Fibroblast of skin of back (primary cell): ENCODE results near the gene HEXA. TPM values are rescaled to one million over a fixed set of nuclear protein-coding genes. Genes with fewer than 3 reads are reported as not detected.
A peak's percentile ranks its signal among the peaks of the same experiment; 100 is the strongest.
"Not testable (repeated sequence)": the region's sequence is repeated elsewhere in the genome, so short reads cannot be mapped to it uniquely, and the experiment has no call there.

Source experiments
- DNase-seq: peaks from one replicate; pipeline ENCODE4 v3.0.0-alpha.2; 2013
- polyA plus RNA-seq, 2 experiments: library from polyadenylated mRNA; unstranded; fragments of 120-200 nt; gene quantifications; one replicate each; pipeline ENCODE4 v1.2.1, GENCODE V29; 2013; ENCODE audit not compliant: insufficient read length in 2 of 2

The HEXA gene
- 84.0 TPM for polyA plus RNA-seq (2013, experiment 1 of 2; ENCODE audit: insufficient read length)
- polyA plus RNA-seq (2013, experiment 2 of 2; ENCODE audit: insufficient read length): 91.9 TPM

DNA sequence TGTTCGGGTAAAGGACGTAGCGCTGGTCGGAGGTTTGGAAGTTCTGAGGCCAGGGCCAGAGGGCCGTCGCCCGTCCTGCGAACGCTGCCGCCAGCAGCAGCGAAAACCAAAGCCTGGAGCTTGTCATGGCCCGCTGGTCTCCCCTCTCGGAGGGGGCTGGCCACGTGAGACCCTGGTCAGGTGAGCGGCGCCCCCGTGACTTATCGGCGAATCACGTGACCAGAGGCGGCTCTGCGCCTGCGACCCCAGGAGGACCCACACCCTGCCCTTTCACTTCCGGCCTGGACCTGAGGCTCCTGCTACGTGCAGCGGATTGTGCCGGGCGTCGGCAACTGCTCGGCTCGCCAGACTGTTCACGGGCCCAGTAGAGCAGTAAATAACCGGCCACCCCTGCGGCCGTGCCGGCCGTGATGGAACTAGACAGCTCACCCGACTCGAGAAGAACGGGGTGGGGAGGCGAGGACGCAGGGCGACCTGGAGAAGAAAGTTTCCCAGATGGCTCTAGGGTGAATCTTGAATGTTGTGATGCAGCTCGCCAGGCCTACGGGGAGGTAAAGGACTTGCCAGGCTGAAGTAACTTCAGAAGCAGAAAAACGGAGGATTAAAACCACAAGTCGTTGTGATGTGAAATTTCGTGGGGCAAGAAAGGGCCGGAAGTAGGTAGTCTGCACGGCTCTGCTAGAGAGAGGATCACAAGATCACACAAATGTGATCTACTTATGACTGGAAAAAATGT lies at the start of gene HEXA:
Gene HEXA, minus strand, starts transcription at position 169 of the 736 bp plus-strand sequence. Its CDS starts 42 bp downstream, at position 127.
- peak; percentile 93 for DNase-seq

DNA sequence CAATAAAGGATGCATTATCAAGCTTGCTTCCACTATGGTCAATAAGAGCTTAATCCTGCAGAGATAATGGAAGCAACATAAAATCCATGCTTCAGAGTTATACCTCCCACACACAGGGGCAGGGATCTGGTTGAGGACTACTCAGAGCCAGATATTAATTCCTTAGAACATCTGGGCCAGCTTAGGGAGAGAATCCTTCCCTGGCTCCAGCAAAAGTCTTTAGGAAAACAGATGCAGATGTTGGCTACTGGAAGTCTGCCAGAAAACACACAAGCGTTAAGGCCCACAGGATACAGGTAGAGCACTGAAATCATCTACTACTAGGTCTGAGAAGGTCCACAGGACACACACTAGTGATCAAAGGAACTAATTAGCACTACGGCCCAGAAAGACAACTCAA lies 47.4 kb upstream of the HEXA start:
- no peak for DNase-seq

DNA sequence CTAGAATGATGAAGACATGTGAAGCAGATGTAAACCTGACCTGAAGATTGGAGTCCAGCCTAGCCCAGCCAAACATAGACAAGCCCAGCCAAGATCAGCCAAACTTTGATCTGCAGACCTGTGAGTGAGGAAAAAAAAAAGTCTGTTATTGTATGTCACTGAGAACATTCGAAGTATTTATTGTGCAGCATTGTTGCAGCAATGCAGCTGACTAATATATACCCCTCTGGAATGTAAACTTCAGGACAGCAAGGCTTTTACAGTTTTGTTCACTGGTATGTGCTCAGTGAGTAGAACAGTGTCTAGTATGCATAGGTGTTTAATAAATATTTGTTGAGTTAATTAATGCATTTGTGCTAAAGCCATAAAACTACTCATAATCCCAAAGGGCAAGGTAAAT lies 45.7 kb upstream of the HEXA start:
- peak; percentile 14 for DNase-seq

DNA sequence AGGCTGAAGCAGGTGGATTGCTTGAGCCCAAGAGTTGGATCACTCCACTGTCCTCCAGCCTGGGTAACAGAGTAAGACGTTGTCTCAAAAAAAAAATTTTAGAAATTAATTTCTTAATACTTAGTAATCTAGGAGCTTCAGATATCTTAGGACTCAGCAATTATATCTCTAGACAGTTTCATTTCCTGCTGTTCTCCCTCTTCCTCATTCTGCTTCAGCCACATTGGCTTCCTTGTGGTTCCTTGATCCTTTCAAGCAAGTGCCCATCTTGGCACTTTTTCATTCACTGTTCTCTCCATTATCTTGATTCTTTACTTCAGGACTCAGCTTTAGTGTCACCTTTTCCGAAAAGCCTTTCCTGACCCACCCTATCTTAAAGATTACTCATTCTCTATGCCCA lies 44.8 kb upstream of the HEXA start:
- no peak for DNase-seq

DNA sequence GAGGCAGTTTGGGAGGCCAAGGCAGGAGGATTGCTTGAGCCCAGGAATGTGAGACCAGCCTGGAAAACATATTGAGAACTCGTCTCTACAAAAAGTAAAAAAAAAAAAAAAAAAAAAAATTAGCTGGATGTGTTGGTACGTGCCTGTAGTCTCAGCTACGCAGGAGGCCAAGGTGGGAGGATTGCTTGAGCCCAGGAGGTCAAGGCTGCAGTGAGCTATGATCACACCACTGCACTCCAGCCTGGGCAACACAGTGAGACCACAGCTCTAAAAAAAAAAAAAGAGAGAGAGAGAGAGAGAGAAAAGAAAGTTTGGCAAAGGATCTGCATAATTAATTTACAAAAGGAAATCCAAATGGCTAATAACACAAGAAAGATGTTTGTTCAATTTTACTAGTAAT lies 44.0 kb upstream of the HEXA start:
- not testable (repeated sequence) for DNase-seq

DNA sequence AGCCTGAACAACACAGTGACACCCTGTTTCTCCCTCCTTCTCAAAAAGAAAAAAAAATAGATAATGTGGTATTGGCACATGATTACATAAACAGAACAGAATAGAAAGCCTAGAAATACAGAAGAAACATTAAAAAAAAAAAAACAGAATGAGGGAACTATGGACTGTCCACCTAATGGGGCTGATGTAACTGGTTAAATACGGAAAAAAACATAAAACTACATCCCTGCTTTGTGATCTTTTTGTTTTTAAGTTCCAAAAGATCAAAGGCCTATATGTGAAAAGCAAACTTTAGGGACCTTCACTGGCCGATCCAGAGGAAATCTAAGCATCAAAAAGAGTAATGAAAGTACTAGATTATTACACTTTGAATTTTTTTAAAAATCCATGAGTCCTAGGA lies 39.5 kb upstream of the HEXA start:
- DNase-seq: no peak

DNA sequence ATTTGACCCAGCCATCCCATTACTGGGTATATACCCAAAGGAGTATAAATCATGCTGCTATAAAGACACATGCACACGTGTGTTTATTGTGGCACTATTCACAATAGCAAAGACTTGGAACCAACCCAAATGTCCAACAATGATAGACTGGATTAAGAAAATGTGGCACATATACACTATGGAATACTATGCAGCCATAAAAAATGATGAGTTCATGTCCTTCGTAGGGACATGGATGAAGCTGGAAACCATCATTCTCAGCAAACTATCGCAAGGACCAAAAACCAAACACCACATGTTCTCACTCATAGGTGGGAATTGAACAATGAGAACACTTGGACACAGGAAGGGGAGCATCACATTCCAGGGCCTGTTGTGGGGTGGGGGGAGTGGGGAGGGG lies 37.5 kb upstream of the HEXA start:
- DNase-seq: not testable (repeated sequence)

DNA sequence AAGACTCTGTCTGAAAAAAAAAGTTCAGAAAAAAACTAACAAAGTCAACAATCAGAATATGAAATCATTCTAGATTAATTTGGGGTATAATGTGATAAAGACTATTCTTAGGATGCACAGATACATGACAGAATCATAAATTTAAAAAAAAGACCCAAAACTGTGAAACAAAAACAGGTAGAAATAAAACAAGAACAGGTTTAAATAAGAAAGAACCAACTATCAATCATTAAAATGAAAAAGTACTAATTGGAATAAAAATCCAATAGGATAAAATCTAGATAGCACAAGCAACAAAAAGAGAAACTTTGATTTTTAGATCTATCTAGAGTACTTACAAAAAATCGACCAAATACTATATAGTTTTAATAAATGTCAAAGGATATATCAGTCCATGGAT lies 35.7 kb upstream of the HEXA start:
- DNase-seq: no peak

DNA sequence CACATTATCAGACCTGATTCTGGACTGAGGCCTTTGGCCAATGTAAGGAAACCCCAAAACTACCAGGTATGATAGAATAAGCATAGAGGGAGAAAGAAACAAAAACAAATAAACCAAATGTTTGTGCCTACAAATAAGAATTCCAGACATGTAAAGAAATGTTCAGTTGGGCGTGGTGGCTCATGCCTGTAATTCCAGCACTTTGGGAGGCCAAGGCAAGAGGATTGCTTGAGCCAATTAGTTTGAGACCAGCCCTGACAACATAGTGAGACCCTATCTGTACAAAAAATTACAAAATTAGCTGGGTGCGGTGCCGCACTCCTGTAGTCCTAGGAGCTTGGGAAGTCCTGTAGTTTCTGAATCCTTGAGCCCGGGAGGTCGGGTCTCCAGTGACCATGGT lies 35.3 kb upstream of the HEXA start:
- DNase-seq: no peak

DNA sequence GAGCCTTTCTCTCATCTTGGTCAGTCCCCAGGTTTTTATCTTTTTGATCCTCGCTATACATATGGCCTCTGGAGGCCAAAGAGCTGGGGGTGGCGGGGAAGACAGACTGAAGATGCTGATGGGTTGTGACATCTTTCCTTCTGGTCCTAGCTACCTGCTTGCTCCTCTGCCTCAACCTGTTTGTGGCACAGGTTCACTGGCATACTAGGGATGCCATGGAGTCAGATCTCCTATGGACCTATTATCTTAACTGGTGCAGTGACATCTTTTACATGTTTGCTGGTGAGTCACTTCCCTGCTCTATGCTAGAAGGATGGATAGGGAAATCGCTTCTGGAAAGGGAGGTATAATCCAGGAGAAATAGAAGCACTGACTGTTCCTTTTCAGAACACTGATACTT lies 31.1 kb upstream of the HEXA start:
- DNase-seq: no peak

DNA sequence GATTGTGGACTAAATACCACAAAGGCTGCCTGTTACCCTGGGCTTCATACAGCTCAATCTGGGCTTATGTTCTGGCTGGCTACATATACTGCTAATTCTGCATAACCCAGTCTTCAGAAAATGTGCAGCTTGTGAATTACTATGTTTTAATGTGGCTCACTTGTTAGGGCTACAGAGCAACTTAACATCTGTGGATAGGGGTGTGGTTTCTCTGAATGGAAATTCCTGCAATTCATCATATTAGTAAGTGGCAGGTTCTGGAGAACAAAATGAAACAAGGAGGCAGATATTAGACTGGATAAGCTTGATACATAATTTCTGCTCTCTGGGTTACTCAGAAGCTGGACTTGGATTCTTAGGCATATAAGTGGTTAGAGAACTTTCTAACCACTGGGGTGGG lies 29.0 kb upstream of the HEXA start:
- DNase-seq: no peak

DNA sequence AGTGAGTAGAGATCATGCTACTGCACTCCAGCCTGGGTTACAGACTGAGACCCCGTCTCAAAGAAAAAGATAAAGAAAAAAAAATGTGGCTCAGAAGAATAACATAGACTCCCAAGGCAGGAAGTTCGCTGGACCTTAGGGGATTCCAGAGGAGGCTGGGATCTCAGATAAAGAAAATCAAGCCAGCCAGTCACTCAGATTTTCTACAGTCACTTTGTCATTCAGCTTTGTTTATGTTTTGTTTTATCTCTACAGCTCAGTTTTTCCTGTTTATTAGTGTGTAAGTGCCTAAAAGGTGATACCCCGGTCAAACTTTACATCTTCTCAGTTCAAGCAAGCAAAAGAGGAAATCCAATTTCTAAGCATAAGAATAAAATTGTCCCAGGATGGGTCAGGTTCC lies 28.5 kb upstream of the HEXA start:
- no peak for DNase-seq

DNA sequence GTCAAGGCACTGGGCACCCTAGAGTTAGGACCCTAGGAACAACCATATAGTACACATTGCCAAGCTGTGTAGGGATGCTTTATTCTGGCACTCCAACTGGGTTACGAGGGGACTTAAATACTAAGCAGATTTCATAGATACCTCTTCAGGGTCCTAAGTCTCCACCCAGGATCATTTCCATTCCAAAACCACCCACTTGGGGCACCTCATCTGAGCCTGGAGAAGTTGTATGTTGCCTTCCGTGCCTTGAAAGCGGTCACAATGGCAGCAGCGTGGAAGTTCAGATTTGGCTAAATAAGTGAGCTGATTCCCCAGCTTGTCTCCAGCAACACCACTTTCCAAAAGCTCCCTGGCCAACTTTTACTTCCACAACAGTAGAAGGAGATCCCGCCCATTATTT lies 26.9 kb upstream of the HEXA start:
- DNase-seq: no peak

DNA sequence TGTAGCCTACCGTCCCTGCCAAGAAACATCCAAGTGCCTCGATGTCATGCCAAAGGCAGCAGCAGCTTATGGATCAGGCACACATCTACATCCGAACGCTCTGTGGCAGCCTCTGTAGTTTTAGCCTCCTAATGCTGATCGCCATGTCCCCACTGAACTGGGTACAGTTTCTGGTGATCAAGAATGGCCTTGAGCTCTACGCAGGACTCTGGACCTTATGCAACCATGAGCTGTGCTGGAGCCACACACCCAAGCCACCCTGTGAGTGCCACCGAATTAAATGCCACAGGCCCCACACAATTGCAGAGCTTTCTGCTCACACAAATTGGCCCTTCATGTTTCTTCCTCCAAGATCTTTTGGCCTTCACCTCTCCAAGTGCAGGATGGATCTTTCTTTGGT lies 22.8 kb upstream of the HEXA start:
- no peak for DNase-seq

DNA sequence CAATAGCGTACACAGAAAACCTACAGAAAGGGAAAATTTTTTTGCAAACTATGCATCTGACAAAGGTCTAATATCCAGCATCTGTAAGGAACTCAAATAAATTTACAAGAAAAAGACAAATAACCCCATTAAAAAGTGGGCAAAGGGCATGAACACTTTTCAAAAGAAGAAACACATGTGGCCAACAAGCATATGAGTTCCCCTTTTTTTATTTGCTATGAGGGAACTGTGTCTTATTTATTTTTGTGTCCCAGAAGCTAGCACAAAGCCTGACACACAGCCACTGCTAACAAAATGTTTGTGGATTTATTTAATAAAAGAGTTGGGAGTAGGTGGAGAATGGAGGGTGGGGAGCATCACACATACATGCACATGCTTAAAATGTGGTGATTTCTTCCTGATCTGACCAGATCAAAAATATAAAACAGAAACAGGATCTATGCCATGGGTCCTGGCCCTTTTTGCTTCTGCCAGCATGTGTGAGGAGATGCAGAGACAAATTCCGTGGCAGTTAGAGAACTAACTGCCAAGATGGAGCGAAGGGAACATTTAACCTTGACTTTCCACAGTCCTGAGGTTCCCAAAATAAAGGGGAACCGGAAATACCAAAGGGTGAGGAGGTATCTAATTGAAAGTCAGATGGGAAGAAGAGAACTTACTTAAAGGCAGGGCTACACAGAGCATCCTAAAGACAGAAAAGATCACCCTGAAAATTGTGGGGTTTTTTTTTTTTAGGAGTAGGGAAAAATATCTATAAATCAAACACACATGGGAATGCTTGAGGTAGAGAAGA lies 22.2 kb upstream of the HEXA start, which contains the start of gene TMEM202:
Gene TMEM202, plus strand, starts transcription at position 510 of the 793 bp plus-strand sequence. Its CDS starts 22 bp downstream, at position 532.
- DNase-seq: no peak

DNA sequence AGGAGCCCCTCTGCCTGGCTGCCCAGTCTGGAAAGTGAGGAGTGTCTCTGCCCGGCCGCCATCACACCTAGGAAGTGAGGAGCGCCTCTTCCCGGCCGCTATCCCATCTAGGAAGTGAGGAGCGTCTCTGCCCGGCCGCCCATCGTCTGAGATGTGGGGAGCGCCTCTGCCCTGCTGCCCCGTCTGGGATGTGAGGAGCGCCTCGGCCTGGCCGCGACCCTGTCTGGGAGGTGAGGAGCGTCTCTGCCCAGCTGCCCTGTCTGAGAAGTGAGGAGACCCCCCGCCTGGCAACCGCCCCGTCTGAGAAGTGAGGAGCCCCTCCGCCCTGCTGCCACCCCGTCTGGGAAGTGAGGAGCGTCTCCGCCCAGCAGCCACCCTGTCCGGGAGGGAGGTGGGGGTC lies 20.5 kb upstream of the HEXA start:
- DNase-seq: not testable (repeated sequence)

DNA sequence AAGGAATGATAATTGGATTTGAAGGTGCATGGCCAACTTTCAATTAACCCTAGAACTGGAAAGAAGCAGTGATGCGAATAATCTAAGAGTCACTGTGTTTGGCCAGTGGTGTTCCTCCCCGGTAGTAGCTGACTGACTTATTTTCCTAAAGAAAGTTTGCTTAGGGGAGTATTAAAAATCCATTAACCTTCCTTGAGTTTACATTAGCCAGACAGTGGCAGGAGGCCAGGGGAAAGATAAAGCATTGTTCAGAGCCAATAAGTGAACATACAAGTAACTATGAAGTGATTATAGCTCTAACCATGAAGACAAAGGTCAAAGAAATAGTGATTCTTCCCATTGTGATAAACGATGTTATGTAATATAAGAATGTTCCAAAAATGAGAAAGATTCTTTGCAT lies 13.4 kb upstream of the HEXA start:
- no peak for DNase-seq

DNA sequence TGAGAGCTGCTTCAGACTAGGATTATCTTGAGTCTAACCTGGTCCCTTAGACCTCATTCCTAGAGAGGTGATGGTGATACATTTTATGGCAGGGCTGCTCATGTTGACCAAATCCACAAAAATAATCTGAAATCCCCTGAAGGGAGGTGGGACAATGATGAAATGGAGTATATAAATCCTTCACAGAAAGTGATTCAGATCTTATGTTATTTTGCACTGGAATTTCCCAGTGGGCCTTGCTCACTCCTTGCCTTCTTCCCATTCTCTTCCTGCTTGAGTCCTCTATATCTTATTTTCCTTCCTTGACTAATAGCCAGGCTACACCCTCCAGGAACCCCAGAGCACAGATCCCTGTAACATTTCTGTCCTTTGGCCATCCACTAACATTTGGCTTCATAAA lies 11.9 kb upstream of the HEXA start:
- no peak for DNase-seq

DNA sequence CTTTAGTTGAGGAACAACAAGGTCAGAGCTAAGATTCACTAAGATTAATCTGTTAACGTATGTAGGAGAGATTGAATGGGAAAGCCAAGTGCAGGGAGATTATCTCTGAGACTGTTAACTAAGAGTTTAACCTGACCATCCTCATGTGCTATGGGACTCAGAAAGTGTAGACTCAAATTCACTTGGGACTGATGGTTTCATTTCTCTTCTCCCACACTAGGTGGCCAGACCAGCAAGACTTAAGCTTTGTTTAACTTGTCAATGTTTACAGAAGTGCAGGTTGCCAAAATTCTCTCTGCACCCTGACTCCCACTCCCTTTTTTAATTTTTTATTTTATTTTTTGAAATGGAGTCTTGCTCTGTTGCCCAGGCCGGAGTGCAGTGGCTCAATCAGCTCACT lies 6.3 kb upstream of the HEXA start:
- DNase-seq: no peak

DNA sequence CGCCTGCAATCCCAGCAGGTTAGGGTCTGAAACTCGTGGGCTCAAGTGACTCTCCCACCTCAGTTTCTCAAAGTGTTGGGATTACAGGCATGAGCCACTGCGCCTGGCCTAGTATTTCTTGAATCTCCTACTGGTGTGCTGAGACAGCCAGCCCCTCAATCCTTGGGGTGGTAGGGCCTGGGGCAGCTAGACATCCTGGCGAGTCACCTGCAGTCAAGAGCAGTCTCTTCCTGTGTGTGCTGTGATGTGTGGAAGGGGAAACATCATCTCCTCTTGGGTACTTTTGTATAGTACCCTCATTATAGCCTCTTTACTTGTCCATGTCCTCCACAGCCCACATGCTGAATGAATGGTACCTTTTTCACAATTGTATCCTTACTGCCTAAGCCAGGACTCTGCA lies 4.9 kb upstream of the HEXA start:
- no peak for DNase-seq

DNA sequence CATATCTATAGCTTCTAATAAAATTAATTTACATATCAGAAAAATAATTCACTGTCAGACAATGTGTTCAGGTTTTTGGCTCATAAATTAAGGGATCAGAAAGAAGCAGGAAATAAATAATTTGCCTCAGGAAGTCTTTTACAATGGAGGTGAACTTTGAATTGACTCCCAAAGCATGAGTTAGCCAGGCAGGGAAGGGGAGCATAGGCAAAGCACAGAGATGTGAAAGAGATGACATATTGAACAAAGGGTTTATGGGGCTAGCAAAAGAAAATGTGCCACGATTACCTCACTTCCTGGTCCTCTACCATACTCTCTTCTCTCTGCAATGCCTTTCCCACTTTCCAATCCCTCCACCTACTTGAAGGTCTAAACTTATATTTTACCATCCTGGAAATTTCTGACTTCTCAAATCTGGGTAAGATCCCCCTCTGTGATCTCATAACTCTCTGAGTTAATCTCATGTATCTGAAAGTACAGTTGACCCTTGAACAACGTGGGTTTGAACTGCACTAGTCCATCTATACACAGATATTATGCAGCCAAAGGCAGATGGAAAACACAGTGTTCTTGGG lies 4.1 kb upstream of the HEXA start:
- DNase-seq: no peak

DNA sequence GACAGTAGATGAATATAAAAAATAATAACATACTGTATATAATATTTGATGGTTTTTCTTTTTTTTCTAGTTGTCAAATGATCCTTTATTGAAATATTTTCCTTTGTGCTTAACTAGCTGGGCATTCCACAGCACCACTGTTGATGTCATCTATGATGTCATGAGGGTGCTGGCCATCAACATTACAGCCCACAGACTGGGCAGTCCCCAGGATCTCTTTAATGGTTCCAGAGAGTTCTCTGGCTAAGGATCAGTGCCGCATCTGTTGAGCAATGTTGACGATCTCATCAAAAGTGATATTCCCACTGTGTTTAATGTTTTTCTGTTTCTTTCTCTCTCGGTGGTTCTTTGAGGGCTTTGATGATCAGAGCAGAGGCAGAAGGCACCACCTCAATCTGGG lies 3.3 kb upstream of the HEXA start:
- not testable (repeated sequence) for DNase-seq

DNA sequence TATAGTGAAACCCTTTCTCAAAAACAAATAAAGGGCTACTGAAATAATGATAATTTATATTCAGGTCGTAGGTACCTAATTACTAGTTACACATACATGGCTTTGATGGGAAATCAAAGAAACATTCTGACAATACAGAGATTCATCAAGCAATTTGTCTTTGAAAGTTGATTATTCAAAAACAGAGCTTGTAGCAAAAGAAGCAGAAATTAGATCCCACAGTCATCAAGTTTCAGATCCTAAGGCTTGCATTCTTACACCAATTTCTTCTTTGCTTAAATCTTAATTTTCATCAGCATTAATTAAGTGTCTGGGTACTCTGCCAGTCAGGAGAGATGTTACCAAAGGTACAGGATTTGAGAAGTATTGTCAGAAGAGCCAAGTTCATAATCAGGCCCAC lies 1.5 kb upstream of the HEXA start:
- no peak for DNase-seq

DNA sequence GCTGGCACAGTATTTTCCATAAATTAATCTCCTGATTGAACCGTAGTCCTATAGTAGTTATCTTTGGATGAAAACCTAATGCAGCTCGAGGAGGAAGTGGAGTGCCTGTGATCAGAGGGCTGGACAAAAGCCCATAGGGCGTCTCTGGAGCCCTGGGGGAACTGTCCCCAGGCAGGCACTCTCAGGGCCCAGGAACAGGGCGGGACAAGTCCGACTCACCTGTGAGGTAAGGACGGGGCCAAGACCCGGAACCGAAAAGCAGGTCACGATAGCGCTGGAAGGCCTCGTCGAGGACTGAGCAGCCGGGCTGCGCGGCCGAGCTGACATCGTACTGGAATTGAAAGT lies 341 bp downstream of the HEXA start:
- no peak for DNase-seq
